Memory B cell (primary cell): ENCODE measurements around the gene PSMD2.
A peak's percentile ranks its signal among the peaks of the same experiment; 100 is the strongest.

Experiments
- ATAC-seq: fragments of 150-1000 bp; cut with Tn5 transposase; 2 replicates; pipeline ENCODE4 v1.10.0; 2021; ENCODE audit warnings: low read depth, mild to moderate bottlenecking, moderate library complexity
- DNase-seq, 2 donors: peaks; one replicate each; pipeline ENCODE4 v3.0.0; 2022; ENCODE audit warnings: low spot score in 2 of 2
- H3K27ac Mint-ChIP-seq: one replicate; pipeline ENCODE4 v1.8.0; 2022; ENCODE audit warnings: mild to moderate bottlenecking, moderate library complexity, mixed read lengths
- H3K27me3 Mint-ChIP-seq: one replicate; pipeline ENCODE4 v1.8.0; 2022; ENCODE audit warnings: mixed read lengths
- H3K36me3 Mint-ChIP-seq: one replicate; pipeline ENCODE4 v1.8.0; 2022; ENCODE audit warnings: mild to moderate bottlenecking, mixed read lengths
- H3K4me1 Mint-ChIP-seq: one replicate; pipeline ENCODE4 v1.8.0; 2022; ENCODE audit warnings: mixed read lengths
- H3K4me3 Mint-ChIP-seq: one replicate; pipeline ENCODE4 v1.8.0; 2022; ENCODE audit warnings: mild to moderate bottlenecking, moderate library complexity, mixed read lengths
- H3K9me3 Mint-ChIP-seq: one replicate; pipeline ENCODE4 v1.8.0; 2022; ENCODE audit warnings: mixed read lengths

The PSMD2 gene

GRCh38 chr3:184347321-184348056, 48.4 kb downstream of the PSMD2 start:
- Mint-ChIP-seq H3K4me3 (no peak overlapping the region), H3K27ac (no peak overlapping the region), H3K36me3 (peaks cover 7% of the 10 kb centered on the region), H3K27me3 (no peaks in the 10 kb centered on the region), H3K9me3 (no peaks in the 10 kb centered on the region), H3K4me1 (no peaks in the 10 kb centered on the region)
- DNase-seq = no peak
- no peak for ATAC-seq

DNA sequence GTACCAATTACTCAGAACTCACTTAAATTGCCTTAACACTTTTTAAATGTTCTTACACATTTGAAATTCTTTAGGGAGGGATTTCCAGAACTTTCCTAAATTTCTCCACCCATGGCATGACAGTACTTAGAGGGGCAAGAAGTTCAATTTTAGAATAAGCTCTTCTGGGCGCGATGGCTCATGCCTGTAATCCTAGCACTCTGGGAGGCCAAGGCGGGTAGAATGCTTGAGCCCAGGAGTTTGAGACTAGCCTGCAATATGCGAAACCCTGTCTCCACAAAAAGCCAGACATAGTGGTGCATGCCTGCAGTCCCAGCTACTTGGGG, 49.0 kb downstream of the PSMD2 start:
- Mint-ChIP-seq H3K9me3 (no peaks in the 10 kb centered on the region), H3K4me1 (no peaks in the 10 kb centered on the region), H3K27ac (no peak overlapping the region), H3K27me3 (no peaks in the 10 kb centered on the region), H3K36me3 (peaks cover 4% of the 10 kb centered on the region), H3K4me3 (no peak overlapping the region)
- DNase-seq (no peak), ATAC-seq (no peak)

GRCh38 chr3:184349563-184350470, 50.8 kb downstream of the PSMD2 start:
- Mint-ChIP-seq H3K36me3 (peaks cover 4% of the 10 kb centered on the region), H3K4me1 (peaks cover 2% of the 10 kb centered on the region), H3K27ac (no peak overlapping the region), H3K27me3 (no peaks in the 10 kb centered on the region), H3K9me3 (no peaks in the 10 kb centered on the region), H3K4me3 (no peak overlapping the region)
- no peak for DNase-seq
- ATAC-seq = no peak

DNA sequence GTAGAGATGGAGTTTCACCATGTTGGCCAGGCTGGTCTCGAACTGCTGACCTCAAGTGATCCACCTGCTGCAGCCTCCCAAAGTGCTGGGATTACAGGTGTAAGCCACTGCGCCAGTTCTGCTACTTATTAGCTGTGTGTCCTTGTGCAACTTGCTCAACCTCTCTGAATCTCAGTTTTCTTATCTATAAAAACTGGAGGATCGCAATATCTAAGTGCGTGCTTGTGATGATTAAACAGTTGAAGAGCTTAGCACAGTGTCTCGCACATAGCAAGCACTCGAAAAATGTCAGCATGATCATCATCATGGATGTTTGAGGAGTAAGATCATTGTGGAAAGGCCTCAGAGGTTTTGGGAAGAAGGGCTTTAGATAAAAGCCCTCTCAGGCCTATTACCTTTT, 51.6 kb downstream of the PSMD2 start:
- Mint-ChIP-seq H3K4me1 (peaks cover 2% of the 10 kb centered on the region), H3K27me3 (no peaks in the 10 kb centered on the region), H3K27ac (no peak overlapping the region), H3K4me3 (no peak overlapping the region), H3K36me3 (peaks cover under 1% of the 10 kb centered on the region), H3K9me3 (no peaks in the 10 kb centered on the region)
- ATAC-seq (no peak), DNase-seq (no peak)

GRCh38 chr3:184351511-184352148, 52.6 kb downstream of the PSMD2 start:
- no peak overlapping the region for H3K4me3 Mint-ChIP-seq
- H3K4me1 Mint-ChIP-seq = peaks cover 2% of the 10 kb centered on the region
- H3K27me3 Mint-ChIP-seq = no peaks in the 10 kb centered on the region
- DNase-seq = no peak
- no peaks in the 10 kb centered on the region for H3K36me3 Mint-ChIP-seq
- H3K9me3 Mint-ChIP-seq = no peaks in the 10 kb centered on the region
- no peak overlapping the region for H3K27ac Mint-ChIP-seq
- ATAC-seq = no peak

GRCh38 chr3:184352149-184352785, 53.2 kb downstream of the PSMD2 start:
- Mint-ChIP-seq H3K36me3 (no peaks in the 10 kb centered on the region), H3K4me3 (no peak overlapping the region), H3K27ac (no peak overlapping the region), H3K4me1 (peaks cover 2% of the 10 kb centered on the region), H3K9me3 (no peaks in the 10 kb centered on the region), H3K27me3 (no peaks in the 10 kb centered on the region)
- no peak for ATAC-seq
- DNase-seq = no peak

GRCh38 chr3:184352897-184353545, 54.0 kb downstream of the PSMD2 start:
- DNase-seq (no peak), ATAC-seq (no peak)
- peaks cover 2% of the 10 kb centered on the region for H3K4me1 Mint-ChIP-seq

GRCh38 chr3:184353546-184353941, 54.5 kb downstream of the PSMD2 start:
- no peak overlapping the region for H3K4me3 Mint-ChIP-seq
- H3K27ac Mint-ChIP-seq = no peak overlapping the region
- no peaks in the 10 kb centered on the region for H3K27me3 Mint-ChIP-seq
- H3K4me1 Mint-ChIP-seq = peaks cover 2% of the 10 kb centered on the region
- no peak for ATAC-seq
- no peaks in the 10 kb centered on the region for H3K36me3 Mint-ChIP-seq
- DNase-seq = no peak
- H3K9me3 Mint-ChIP-seq = no peaks in the 10 kb centered on the region

More at GRCh38 chr3:184352897-184353545, 54.0 kb downstream of the PSMD2 start:
- Mint-ChIP-seq H3K27me3 (no peaks in the 10 kb centered on the region), H3K36me3 (no peaks in the 10 kb centered on the region), H3K27ac (no peak overlapping the region), H3K4me3 (no peak overlapping the region), H3K9me3 (no peaks in the 10 kb centered on the region)

DNA sequence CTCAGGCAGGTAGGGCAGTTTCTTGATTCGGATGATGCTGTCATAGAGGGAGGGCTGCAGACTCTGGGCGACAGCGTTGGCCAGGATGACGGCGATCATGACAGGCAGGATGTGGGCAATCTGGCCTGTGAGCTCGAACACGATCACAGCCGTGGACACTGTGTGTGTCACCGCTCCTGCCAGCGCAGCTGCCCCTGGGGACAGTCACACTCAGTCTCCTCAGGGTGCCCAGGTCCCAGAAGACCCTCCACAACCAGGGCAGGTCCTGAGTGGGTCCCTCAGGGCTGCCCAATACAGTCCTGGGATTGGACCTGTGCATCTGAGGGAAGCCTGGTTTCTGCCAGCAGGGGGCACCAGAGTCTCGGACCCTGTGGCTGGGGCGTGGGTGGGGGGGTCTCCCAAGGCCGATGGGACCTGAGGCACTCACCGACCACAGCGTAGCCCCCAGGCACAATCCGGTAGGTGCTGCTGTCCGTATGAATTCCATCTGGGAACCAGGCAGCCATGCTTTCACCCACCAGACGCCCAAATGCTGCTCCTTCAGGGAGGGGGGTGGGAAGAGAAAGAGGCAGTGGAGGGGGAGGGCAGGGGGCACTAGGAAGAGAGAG, 55.2 kb downstream of the PSMD2 start:
- ATAC-seq (peak; percentile 84), DNase-seq (peak; percentile 55 to 61)
- no peaks in the 10 kb centered on the region for H3K36me3 Mint-ChIP-seq
- H3K4me1 Mint-ChIP-seq = peaks cover 2% of the 10 kb centered on the region
- H3K27me3 Mint-ChIP-seq = no peaks in the 10 kb centered on the region
- no peak overlapping the region for H3K27ac Mint-ChIP-seq
- no peak overlapping the region for H3K4me3 Mint-ChIP-seq
- no peaks in the 10 kb centered on the region for H3K9me3 Mint-ChIP-seq

DNA sequence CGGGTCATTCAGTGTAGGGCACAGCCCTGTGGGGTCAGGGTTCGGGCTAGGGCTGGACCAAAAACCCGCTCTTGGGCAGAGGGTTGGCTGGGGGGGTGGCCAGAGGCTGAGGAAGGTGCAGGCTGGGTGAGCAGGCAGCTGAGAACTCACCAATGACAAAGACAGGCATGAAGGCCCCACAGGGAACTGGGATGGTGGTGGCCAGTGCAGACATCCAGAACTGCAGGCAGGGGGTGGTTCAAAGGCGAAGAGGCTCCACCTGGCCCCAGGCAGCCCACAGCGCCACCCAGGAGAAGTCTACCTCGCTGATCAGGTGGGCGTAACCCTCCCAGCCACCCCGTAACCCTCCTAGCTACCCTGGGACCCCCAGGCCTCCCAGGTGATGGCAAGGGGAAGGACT, 55.7 kb downstream of the PSMD2 start:
- DNase-seq = no peak
- no peaks in the 10 kb centered on the region for H3K36me3 Mint-ChIP-seq
- no peaks in the 10 kb centered on the region for H3K9me3 Mint-ChIP-seq
- ATAC-seq = no peak
- H3K4me3 Mint-ChIP-seq = no peak overlapping the region
- H3K27ac Mint-ChIP-seq = no peak overlapping the region
- peaks cover 2% of the 10 kb centered on the region for H3K4me1 Mint-ChIP-seq
- no peaks in the 10 kb centered on the region for H3K27me3 Mint-ChIP-seq

GRCh38 chr3:184355261-184356040, 56.4 kb downstream of the PSMD2 start:
- Mint-ChIP-seq H3K27ac (no peak overlapping the region), H3K4me3 (no peak overlapping the region), H3K9me3 (no peaks in the 10 kb centered on the region), H3K27me3 (no peaks in the 10 kb centered on the region), H3K4me1 (peaks cover 5% of the 10 kb centered on the region), H3K36me3 (no peaks in the 10 kb centered on the region)
- no peak for ATAC-seq
- DNase-seq = no peak

GRCh38 chr3:184357248-184358123, 58.4 kb downstream of the PSMD2 start:
- ATAC-seq (no peak), DNase-seq (no peak)
- H3K4me3 Mint-ChIP-seq = no peak overlapping the region

More at GRCh38 chr3:184357248-184358123, 58.4 kb downstream of the PSMD2 start:
- Mint-ChIP-seq H3K27me3 (no peaks in the 10 kb centered on the region), H3K27ac (no peak overlapping the region), H3K9me3 (no peaks in the 10 kb centered on the region), H3K36me3 (no peaks in the 10 kb centered on the region), H3K4me1 (peaks cover 13% of the 10 kb centered on the region)
